ENCODE measurements around the gene WNT10A. TPM values are rescaled to one million over a fixed set of nuclear protein-coding genes. Genes with fewer than 3 reads are reported as not detected.

Gene WNT10A
- total RNA-seq, 1 donor, result not detected

- no peak overlapping the region for H2AFZ ChIP-seq (ENCODE audit: low read length)
- H3K27me3 ChIP-seq (ENCODE audit: insufficient read depth, low read length), result peaks cover 69% of the 10 kb centered on the region
Observed at GRCh38 chr2:218869064-218869463, 11.6 kb upstream of the WNT10A start.

GRCh38 chr2:218870984-218871344 lies 9.7 kb upstream of the WNT10A start:
- H3K27me3 ChIP-seq (ENCODE audit: insufficient read depth, low read length), result peaks cover 85% of the 10 kb centered on the region

More at GRCh38 chr2:218869064-218869463, 11.6 kb upstream of the WNT10A start:
- no peak overlapping the region for H3K4me3 ChIP-seq (ENCODE audit: insufficient read depth, low read length)
- H3K4me1 ChIP-seq (ENCODE audit: insufficient read depth, low read length), result no peaks in the 10 kb centered on the region
- no peaks in the 10 kb centered on the region for H4K20me1 ChIP-seq (ENCODE audit: insufficient read depth, low read length)
- DNase-seq (ENCODE audit: insufficient read length, low spot score, missing footprints), result no peak
- H3K4me2 ChIP-seq (ENCODE audit: insufficient read depth, low read length), result no peak overlapping the region
- H3K27ac ChIP-seq (ENCODE audit: low read depth, low read length), result no peak overlapping the region
- TF ChIP-seq, protein P1, sequence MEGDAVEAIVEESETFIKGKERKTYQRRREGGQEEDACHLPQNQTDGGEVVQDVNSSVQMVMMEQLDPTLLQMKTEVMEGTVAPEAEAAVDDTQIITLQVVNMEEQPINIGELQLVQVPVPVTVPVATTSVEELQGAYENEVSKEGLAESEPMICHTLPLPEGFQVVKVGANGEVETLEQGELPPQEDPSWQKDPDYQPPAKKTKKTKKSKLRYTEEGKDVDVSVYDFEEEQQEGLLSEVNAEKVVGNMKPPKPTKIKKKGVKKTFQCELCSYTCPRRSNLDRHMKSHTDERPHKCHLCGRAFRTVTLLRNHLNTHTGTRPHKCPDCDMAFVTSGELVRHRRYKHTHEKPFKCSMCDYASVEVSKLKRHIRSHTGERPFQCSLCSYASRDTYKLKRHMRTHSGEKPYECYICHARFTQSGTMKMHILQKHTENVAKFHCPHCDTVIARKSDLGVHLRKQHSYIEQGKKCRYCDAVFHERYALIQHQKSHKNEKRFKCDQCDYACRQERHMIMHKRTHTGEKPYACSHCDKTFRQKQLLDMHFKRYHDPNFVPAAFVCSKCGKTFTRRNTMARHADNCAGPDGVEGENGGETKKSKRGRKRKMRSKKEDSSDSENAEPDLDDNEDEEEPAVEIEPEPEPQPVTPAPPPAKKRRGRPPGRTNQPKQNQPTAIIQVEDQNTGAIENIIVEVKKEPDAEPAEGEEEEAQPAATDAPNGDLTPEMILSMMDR (IDR thresholded peaks at IDR 0.05; ENCODE audit: extremely low read depth, low read depth, low read length), result no peak
- no peaks in the 10 kb centered on the region for H3K36me3 ChIP-seq (ENCODE audit: insufficient read depth, low read length)
- H3K79me2 ChIP-seq (ENCODE audit: insufficient read depth, low read length), result no peaks in the 10 kb centered on the region
- H3K9me3 ChIP-seq (ENCODE audit: low read depth, low read length), result no peaks in the 10 kb centered on the region

DNA sequence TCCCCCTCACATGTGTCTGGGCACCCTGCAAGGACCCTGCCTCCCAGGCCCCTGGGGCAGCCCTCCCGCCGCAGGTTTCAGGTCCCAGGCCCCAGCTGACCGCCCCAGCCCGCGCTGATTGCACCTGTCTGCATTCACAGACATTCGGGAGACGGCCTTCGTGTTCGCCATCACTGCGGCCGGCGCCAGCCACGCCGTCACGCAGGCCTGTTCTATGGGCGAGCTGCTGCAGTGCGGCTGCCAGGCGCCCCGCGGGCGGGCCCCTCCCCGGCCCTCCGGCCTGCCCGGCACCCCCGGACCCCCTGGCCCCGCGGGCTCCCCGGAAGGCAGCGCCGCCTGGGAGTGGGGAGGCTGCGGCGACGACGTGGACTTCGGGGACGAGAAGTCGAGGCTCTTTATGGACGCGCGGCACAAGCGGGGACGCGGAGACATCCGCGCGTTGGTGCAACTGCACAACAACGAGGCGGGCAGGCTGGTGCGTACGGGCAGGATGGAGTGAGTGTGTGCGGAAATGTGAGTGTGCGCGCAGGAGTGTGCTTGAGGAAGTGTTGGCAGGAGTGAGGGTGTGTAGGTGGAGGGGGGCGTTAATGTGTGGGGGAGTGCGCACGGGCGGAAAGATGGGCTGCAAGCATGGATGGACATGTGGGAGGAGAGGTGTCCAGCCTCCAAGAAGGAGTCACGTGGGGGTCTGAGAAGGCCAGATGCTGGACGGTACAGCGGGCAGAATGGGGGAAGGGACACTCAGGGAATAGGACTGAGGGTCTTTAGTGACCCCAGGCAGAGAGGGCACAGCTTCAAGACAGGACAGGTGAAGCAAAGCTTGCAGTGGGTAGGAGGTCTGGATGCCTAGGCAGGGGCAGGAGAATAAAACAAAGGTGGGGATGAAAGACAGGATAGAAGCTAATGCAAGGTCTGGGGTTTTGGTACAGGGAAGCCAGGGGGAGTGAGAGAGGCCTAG lies 9.0 kb upstream of the WNT10A start:
- peaks cover 5% of the 10 kb centered on the region for H4K20me1 ChIP-seq (ENCODE audit: insufficient read depth, low read length)
- no peak overlapping the region for H2AFZ ChIP-seq (ENCODE audit: low read length)
- no peak overlapping the region for H3K4me3 ChIP-seq (ENCODE audit: insufficient read depth, low read length)
- no peaks in the 10 kb centered on the region for H3K9me3 ChIP-seq (ENCODE audit: low read depth, low read length)
- DNase-seq (ENCODE audit: insufficient read length, low spot score, missing footprints), result no peak
- H3K4me1 ChIP-seq (ENCODE audit: insufficient read depth, low read length), result no peaks in the 10 kb centered on the region
- H3K4me2 ChIP-seq (ENCODE audit: insufficient read depth, low read length), result no peak overlapping the region
- H3K36me3 ChIP-seq (ENCODE audit: insufficient read depth, low read length), result no peaks in the 10 kb centered on the region
- TF ChIP-seq, protein P1 (IDR thresholded peaks at IDR 0.05; ENCODE audit: extremely low read depth, low read depth, low read length), result no peak
- peaks cover 90% of the 10 kb centered on the region for H3K27me3 ChIP-seq (ENCODE audit: insufficient read depth, low read length)
- H3K79me2 ChIP-seq (ENCODE audit: insufficient read depth, low read length), result no peaks in the 10 kb centered on the region
- no peak overlapping the region for H3K27ac ChIP-seq (ENCODE audit: low read depth, low read length)

More at GRCh38 chr2:218870984-218871344, 9.7 kb upstream of the WNT10A start:
- no peaks in the 10 kb centered on the region for H3K9me3 ChIP-seq (ENCODE audit: low read depth, low read length)
- no peak overlapping the region for H3K4me2 ChIP-seq (ENCODE audit: insufficient read depth, low read length)
- H3K27ac ChIP-seq (ENCODE audit: low read depth, low read length), result no peak overlapping the region
- no peaks in the 10 kb centered on the region for H3K79me2 ChIP-seq (ENCODE audit: insufficient read depth, low read length)
- H3K36me3 ChIP-seq (ENCODE audit: insufficient read depth, low read length), result no peaks in the 10 kb centered on the region
- H3K4me1 ChIP-seq (ENCODE audit: insufficient read depth, low read length), result no peaks in the 10 kb centered on the region
- H3K4me3 ChIP-seq (ENCODE audit: insufficient read depth, low read length), result no peak overlapping the region
- TF ChIP-seq, protein P1 (IDR thresholded peaks at IDR 0.05; ENCODE audit: extremely low read depth, low read depth, low read length), result no peak
- H4K20me1 ChIP-seq (ENCODE audit: insufficient read depth, low read length), result peaks cover under 1% of the 10 kb centered on the region
- no peak overlapping the region for H2AFZ ChIP-seq (ENCODE audit: low read length)
- no peak for DNase-seq (ENCODE audit: insufficient read length, low spot score, missing footprints)

DNA sequence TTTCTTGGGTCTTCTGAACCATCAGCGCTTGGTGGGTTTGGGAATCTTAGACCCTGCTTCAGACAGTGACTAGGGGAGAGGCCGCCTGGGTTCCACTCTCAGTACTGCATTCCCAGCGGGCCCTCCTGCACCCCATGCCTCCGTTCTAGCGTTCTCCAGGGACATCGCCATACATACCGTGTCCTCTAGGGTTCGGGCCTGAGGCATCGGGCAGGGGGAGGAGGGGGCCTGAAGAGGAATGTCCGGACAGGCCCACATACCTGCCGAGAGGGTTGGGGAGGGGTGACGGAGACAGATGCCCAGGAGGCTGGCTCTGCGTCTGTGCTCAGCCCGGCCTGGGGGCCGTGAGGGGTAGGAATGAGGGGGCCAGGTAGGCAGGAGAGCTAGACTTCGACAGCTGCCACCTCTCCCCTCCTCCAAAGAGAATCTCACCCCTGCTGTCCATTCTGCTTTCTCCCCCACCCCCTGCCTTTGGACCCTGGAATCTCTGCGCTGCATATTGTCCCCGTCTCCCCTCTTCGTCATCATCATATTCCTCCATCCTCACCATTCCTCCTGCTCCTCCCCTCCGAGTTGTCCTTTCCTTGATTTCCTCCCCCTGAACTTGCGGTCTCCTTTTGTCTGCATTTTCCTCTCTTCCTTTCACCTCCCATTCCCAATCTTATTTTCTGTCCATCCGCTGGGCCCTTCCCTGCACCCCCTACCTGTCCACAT lies 7.8 kb upstream of the WNT10A start:
- TF ChIP-seq, protein P1 (IDR thresholded peaks at IDR 0.05; ENCODE audit: extremely low read depth, low read depth, low read length), result no peak

More for the DNA sequence above, 7.8 kb upstream of the WNT10A start:
- H4K20me1 ChIP-seq (ENCODE audit: insufficient read depth, low read length), result peaks cover 11% of the 10 kb centered on the region
- H3K4me2 ChIP-seq (ENCODE audit: insufficient read depth, low read length), result no peak overlapping the region
- DNase-seq (ENCODE audit: insufficient read length, low spot score, missing footprints), result no peak
- H3K36me3 ChIP-seq (ENCODE audit: insufficient read depth, low read length), result no peaks in the 10 kb centered on the region
- H3K4me3 ChIP-seq (ENCODE audit: insufficient read depth, low read length), result no peak overlapping the region
- H3K27ac ChIP-seq (ENCODE audit: low read depth, low read length), result no peak overlapping the region
- H3K9me3 ChIP-seq (ENCODE audit: low read depth, low read length), result no peaks in the 10 kb centered on the region
- peaks cover 91% of the 10 kb centered on the region for H3K27me3 ChIP-seq (ENCODE audit: insufficient read depth, low read length)
- no peaks in the 10 kb centered on the region for H3K79me2 ChIP-seq (ENCODE audit: insufficient read depth, low read length)
- no peak overlapping the region for H2AFZ ChIP-seq (ENCODE audit: low read length)
- no peaks in the 10 kb centered on the region for H3K4me1 ChIP-seq (ENCODE audit: insufficient read depth, low read length)

Data from osteoblast (primary cell).